ENCODE data around the gene ADTRP. TPM values are rescaled to one million over a fixed set of nuclear protein-coding genes. Genes with fewer than 3 reads are reported as not detected.

The ADTRP gene
- total RNA-seq, 4 donors from 2014 or later, result 0.23 to 0.72 (median 0.67) TPM; not detected in 1

DNA sequence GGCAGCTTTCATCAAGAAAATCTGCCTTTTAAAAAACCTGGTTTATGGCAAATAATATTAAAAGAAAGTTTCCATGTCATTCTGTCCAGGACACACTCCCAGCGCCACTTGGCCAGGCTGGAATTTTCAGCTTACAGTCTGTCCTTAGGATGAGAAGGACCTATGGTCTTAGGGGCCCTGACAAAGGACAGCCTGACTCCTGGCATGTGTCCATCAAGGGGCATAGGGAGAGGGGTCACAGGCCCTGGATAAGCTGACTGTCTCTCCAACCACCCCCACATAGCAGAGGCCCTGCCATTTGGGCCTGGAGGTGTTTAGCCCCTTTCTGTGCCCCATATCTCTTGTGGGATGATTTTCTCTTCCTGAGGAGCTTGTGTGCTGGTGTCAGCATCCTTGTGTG, 60.6 kb downstream of the ADTRP start:
- Histone ChIP-seq H3K9me3 (no peaks in the 10 kb centered on the region), H3K4me1 (no peaks in the 10 kb centered on the region), H3K36me3 (no peaks in the 10 kb centered on the region), H3K27me3 (no peaks in the 10 kb centered on the region), H3K27ac (no peak overlapping the region), H3K4me3 (no peak overlapping the region)
- no peak for ATAC-seq
- WGBS, 2 donors (ENCODE audit: low coverage in 1 of 2), result 100% methylated on average over 1 of the region's 1 CpG; no CpG with 5 or more reads in 1 of the 2 donors
- TF ChIP-seq POLR2AphosphoS5 (IDR thresholded peaks at IDR 0.05) (no peak), POLR2A (IDR thresholded peaks at IDR 0.05) (no peak), CTCF (IDR thresholded peaks at IDR 0.05) (no peak), EP300 (IDR thresholded peaks at IDR 0.05) (no peak)

DNA sequence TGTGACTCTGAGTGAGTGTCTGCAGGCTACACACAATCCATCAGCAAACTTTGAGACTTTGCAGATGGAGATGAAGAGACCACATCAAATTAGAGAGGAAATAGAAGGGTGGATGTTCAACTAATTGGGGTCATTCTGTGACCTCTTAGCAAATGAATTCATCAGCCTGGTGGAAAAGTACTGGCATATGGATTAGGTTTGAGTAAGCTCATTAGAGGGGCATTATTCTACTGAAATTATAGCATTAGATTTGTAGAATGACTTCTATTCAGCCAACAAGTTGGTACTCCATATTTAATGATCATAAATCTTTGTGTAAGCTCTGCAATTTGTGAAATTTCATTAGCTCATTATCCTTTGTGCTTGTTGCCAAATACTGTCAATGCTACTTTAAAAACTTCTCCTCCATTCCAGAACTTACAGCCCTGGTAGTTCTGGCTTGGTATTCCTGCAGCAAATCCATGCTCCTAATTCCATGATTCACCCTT, 63.8 kb downstream of the ADTRP start:
- Histone ChIP-seq H3K36me3 (no peaks in the 10 kb centered on the region), H3K27ac (no peak overlapping the region), H3K9me3 (no peaks in the 10 kb centered on the region), H3K4me1 (peaks cover 0 to 20% (median 0%) of the 10 kb centered on the region in 3 donors), H3K27me3 (no peaks in the 10 kb centered on the region), H3K4me3 (no peak overlapping the region)
- ATAC-seq, result no peak
- TF ChIP-seq POLR2A (IDR thresholded peaks at IDR 0.05) (no peak), POLR2AphosphoS5 (IDR thresholded peaks at IDR 0.05) (no peak), CTCF (IDR thresholded peaks at IDR 0.05) (no peak), EP300 (IDR thresholded peaks at IDR 0.05) (no peak)

DNA sequence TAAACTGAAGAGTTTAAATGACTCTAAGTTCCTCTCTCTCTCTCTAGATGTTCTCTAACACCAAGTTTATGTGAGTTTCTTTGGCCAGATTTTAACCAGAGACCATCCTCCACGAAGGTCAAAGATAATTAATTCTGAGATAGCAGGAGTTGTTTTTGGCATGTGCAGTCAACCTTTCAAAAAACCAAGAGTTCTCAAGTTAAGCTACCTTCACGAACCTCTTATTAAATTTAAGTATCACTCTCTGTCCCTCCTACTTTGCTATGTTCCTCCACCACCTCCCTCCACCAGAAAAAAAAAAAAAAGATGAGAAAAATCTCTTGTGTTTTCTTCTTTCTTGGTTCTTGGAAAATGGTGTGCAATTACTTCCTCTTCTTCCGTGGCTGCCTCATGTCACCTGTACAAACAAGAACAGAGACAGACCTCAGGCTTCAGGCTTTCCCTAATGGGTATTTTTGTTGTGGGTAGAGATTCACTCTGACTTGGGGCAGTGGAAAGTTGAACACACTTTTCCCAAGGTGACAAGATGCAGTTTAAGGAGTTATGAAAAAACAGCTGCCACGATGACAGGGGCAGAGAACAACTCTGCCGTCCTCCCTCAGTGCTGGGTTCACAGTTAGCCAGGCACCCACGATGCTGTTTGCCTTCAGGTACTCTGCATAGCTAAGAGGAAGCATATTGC, 64.3 kb downstream of the ADTRP start:
- TF ChIP-seq POLR2AphosphoS5 (IDR thresholded peaks at IDR 0.05) (no peak), CTCF (IDR thresholded peaks at IDR 0.05) (no peak), EP300 (IDR thresholded peaks at IDR 0.05) (no peak), POLR2A (IDR thresholded peaks at IDR 0.05) (no peak)
- H3K27me3 ChIP-seq, result no peaks in the 10 kb centered on the region
- no peak for ATAC-seq
- H3K4me3 ChIP-seq, result no peak overlapping the region
- H3K9me3 ChIP-seq, result no peaks in the 10 kb centered on the region
- H3K27ac ChIP-seq, result no peak overlapping the region
- no peaks in the 10 kb centered on the region for H3K36me3 ChIP-seq
- WGBS, 2 donors (ENCODE audit: low coverage in 1 of 2), result 40 to 54% methylated on average over 3 to 6 of the region's 6 CpGs
- peaks cover 0 to 23% (median 0%) of the 10 kb centered on the region in 3 donors for H3K4me1 ChIP-seq

GRCh38 chr6:11712760-11713159, 65.8 kb downstream of the ADTRP start:
- Histone ChIP-seq H3K4me3 (no peak overlapping the region), H3K9me3 (no peaks in the 10 kb centered on the region), H3K27ac (peak overlapping the region in 1 of 4 donors; percentile 11), H3K36me3 (no peaks in the 10 kb centered on the region), H3K27me3 (no peaks in the 10 kb centered on the region), H3K4me1 (peaks cover 0 to 23% (median 0%) of the 10 kb centered on the region in 3 donors)
- peak; percentile 66 for ATAC-seq
- TF ChIP-seq CTCF (IDR thresholded peaks at IDR 0.05), result no peak
- peak; percentile 54 for TF ChIP-seq POLR2AphosphoS5 (IDR thresholded peaks at IDR 0.05)
- WGBS, 2 donors (ENCODE audit: low coverage in 1 of 2), result 63 to 88% methylated on average over 4 of the region's 6 CpGs
